GM18867 (cell line): ENCODE results near the gene MSGN1.
A peak's percentile ranks its signal among the peaks of the same experiment; 100 is the strongest.

Experiments used
- ATAC-seq: cut with Tn5 transposase; IDR thresholded peaks from one replicate; pipeline ENCODE4 v1.9.1; 2021; ENCODE audit warnings: mild to moderate bottlenecking, moderate library complexity; ENCODE audit not compliant: unreplicated experiment

The MSGN1 gene, protein sequence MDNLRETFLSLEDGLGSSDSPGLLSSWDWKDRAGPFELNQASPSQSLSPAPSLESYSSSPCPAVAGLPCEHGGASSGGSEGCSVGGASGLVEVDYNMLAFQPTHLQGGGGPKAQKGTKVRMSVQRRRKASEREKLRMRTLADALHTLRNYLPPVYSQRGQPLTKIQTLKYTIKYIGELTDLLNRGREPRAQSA

GRCh38 chr2:17816396-17817245 is at the start of gene MSGN1:
Gene MSGN1, plus strand, starts transcription at chr2:17816460. Its CDS starts 59 bp downstream, at chr2:17816519.
- no peak for ATAC-seq

- no peak for ATAC-seq
These were observed 47.4 kb upstream of the MSGN1 start for GRCh38 chr2:17768894-17769293.

- ATAC-seq, result no peak
These were observed 44.3 kb upstream of the MSGN1 start for GRCh38 chr2:17771956-17772355.

GRCh38 chr2:17772532-17772931 is 43.7 kb upstream of the MSGN1 start:
- no peak for ATAC-seq

GRCh38 chr2:17780546-17780945 is 35.7 kb upstream of the MSGN1 start:
- ATAC-seq, result no peak

DNA sequence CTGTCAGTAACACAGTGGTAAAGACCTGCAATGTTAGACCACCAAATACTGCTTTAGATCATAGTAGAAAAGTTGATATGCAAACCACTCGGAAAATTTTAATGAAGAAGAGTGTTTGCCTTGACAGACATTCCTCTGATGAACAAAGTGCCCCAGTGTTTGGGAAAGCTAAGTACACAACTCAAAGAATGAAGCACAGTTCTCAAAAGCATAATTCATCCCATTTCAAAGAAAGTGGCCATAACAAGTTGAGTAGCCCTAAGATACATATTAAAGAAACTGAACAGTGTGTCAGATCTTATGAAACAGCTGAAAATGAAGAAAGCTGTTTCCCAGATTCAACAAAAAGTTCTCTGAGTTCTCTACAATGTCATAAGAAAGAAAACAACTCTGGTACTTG is 34.8 kb upstream of the MSGN1 start:
- ATAC-seq, result no peak

- ATAC-seq, result no peak
These were observed 29.5 kb upstream of the MSGN1 start for GRCh38 chr2:17786727-17787126.

- peak; percentile 33 for ATAC-seq
These were observed 27.5 kb upstream of the MSGN1 start for GRCh38 chr2:17788773-17789172.

- ATAC-seq, result no peak
These were observed 25.7 kb upstream of the MSGN1 start for GRCh38 chr2:17790536-17790935.

DNA sequence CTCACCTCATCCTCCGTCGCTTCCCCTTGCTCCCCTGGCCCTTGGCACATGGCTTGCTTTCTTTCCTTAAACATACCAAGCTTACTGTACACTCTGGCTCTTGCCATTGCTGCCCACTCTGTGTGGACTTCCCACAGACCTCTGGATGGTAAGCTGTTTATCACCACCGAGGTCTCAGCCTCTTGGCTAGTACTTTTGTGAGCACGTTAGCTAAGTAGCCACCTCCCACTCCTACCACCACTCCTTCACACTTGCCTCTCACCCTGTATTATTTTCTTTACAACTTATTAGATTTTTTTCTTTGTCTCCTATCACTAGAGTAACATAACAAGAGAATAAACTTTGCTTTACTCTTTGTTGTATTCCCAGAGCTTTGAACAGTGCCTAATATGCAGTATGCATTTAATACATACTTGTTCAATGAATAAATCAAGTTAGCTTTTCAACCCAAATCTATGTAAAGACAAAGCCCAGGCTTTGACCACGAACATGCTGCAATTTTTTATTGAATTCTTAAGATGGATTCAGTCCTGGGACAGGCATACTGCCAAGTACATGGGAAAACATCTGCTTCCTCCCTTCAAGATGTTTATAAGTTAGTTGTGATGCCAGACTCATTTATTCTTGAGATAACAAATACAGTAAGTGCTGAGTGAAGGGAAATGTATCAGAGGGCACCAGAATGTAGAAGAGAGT is 25.0 kb upstream of the MSGN1 start:
- ATAC-seq, result no peak

- ATAC-seq, result no peak
These were observed 24.5 kb upstream of the MSGN1 start for GRCh38 chr2:17791817-17792130.

DNA sequence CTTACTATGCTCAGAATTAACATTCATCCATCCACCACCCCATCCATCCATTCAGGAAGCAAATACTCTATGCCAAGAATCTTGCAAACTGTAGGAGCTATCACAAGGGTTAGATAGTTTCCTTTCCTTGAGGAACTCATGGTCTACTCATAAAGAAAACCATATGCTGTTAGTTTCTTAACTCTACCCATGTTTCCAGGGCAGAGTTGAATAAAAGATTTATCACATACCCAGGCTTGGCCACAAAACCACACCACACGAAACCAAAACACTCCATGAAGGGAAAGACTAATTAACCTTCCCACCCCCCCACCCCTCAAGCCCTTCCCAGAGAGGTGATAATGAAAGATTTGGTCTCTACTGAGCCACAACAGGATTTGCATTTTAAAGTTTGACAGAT is 23.7 kb upstream of the MSGN1 start:
- peak; percentile 43 for ATAC-seq

DNA sequence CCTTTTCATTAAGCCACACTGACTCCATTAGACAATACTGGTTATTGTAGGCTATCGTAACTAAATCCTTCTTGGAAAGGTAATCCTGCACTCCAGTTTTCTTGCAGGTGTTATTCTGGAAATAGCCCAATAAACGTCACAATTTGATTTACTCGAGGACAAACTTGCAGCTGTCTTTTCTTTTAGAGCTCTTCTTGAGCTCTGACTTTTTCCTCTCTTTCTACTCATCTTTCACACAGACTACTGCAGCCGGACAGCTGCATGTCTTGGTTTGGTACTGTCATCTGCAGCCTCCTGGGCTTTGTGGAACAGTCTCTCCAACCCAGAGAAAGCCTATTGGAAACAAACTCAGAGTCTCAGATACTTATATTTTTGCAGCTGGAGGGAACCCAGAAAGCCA is 23.0 kb upstream of the MSGN1 start:
- peak; percentile 28 for ATAC-seq

DNA sequence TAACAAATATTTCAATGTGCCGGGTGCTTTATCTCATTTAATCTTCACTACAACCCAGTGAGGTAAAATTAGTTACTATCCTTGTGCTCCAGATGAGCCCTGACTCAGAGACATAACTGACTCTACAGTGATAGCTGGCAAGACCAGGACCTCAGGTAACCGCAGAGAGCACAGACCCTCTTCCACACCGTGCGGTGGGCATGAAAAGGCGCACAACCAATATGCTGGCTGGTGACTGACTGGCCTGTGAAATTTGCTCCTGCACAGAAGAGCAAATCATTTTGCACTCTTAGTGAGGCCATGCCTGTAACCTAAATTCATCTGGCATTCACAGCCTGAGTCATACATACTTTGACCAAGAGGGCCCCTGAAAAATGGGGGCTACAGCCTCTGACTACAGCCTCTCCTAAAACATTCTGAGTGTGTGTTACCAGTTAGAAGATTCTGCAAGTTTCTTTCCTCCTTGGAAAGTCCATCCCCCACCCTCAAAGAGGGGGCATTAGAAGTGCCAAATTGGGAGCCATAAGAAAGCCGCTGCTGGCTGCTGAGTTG is 22.4 kb upstream of the MSGN1 start:
- ATAC-seq, result peak; percentile 36

DNA sequence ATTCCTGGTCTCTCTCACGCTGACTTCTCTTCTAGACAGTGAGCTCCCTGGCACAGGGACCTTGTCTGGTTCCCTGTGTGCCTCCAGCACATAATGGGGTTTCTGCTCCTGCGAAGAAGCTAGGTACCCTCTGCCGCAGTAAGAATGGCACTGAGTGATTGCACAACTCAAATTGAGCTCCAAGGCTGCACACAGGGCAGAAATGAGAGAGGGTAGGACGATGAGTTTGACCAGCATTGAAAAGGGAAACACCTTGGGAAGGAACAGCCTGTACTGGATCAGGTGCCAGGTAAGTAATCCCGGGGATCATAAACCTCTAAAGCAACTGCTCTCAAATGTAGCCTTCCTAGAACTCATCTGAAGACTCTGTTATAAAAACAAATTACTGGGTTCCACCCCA is 21.0 kb upstream of the MSGN1 start:
- ATAC-seq, result no peak

DNA sequence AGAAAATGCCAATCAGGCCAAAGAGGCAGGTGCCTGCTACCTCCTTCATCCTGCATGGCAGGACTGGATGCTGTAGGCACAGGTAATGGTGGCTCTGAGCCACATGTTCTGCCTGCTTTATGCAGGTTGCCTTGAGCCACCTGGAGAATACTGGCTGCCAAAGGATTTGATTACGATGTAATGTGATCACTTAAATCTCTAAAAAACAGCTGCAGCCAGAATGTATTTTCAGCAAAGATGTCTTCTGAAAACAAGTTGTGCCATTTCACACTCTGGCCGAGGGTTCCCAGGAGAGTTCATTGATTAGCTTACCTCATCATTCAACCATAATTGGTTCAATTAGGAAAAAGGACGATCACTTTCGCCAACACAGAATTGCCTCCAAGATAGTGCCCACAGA is 17.9 kb upstream of the MSGN1 start:
- ATAC-seq, result no peak

DNA sequence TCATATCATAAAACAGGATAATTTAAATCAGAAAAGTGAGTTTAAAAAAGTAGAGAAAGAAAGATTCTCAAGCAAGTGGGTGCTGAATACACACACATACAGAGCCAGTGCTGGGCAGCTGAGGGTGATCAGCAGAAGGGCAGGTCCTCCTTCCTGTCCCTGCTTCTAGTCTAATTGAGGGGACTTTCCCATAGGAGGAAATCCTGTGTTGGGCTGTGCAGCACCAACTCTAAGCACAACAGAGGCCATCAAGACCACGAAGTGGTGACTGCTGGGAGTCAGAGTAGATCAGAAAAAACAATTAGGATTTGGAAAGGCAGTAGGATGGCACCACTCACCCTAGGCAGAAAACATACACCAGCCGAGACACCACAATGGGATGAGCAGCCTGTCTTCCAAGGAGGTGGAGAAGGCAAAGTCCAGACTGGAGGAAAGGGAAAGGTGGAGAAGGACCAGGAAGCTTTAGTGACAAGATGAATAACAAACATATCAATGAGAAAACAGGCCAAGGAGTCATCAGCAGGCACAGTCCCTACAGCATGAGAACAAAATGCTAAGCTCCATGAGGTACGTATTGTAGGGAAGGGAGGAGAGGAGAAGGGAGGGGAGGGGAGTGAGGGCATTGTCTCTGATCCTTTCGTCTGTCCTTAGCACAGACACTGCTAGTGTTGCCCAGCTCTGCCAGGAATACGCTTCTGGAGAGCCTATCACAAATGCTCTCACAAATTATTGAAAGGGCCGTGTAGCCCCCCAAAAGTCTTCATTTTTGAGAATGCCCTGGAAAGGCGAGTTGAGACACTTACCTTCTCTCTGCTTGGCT is 16.7 kb upstream of the MSGN1 start:
- ATAC-seq, result no peak

- ATAC-seq, result no peak
These were observed 16.0 kb upstream of the MSGN1 start for GRCh38 chr2:17800219-17800618.

DNA sequence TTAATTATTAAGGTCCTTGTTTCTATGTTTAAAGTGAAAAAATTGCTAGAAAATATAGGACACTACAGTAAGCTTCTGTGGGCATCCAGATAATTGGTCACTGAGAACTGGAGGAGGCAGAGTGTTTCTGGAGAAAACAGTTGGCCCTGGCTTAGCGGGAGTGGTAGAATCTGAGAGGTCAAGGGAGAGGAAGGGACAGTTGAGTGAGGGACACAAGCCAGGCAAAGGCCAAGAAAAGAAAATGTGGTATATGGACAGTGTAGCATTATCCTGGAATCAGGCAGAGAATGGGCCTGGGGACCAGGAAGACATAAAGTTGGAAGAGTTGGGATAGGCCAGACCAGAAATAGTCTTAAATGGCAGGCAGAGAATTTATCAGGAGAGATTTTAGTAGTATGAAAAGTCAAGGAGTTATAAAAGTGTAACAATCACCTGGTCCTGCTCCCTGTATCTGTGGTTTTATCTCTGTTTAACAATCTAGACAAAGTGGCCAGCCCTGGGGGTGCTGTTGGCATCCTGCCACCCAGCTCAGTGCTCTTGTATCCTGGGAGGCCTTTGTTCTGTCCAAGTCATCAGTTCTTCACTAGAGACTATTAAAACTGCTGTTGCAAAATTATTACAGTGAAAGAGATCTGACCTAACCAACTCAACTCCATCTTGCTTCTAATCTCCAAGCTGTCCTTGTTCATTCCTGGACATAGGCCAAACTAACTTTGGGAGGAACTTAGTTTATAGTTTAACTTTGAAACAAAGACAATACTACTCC is 15.4 kb upstream of the MSGN1 start:
- no peak for ATAC-seq

- no peak for ATAC-seq
These were observed 12.8 kb upstream of the MSGN1 start for GRCh38 chr2:17803497-17803896.
